Activated naive CD8-positive, alpha-beta T cell (primary cell): ENCODE measurements around the gene LSAMP.

Experiments used
- H3K27ac Mint-ChIP-seq: one replicate; pipeline ENCODE4 v1.8.0; 2021; ENCODE audit warnings: mixed read lengths
- H3K27me3 Mint-ChIP-seq: one replicate; pipeline ENCODE4 v1.8.0; 2021; ENCODE audit warnings: mixed read lengths
- H3K36me3 Mint-ChIP-seq: one replicate; pipeline ENCODE4 v1.8.0; 2021; ENCODE audit warnings: mixed read lengths
- H3K4me1 Mint-ChIP-seq: one replicate; pipeline ENCODE4 v1.8.0; 2021; ENCODE audit warnings: low read depth, mixed read lengths
- H3K4me3 Mint-ChIP-seq: one replicate; pipeline ENCODE4 v1.8.0; 2021; ENCODE audit warnings: mild to moderate bottlenecking, mixed read lengths
- H3K9me3 Mint-ChIP-seq: one replicate; pipeline ENCODE4 v1.8.0; 2021; ENCODE audit warnings: low read depth, mixed read lengths

The LSAMP gene

GRCh38 chr3:115843206-115843605 lies 602.1 kb downstream of the LSAMP start:
- no peaks in the 10 kb centered on the region for H3K4me1 Mint-ChIP-seq
- H3K9me3 Mint-ChIP-seq: no peaks in the 10 kb centered on the region
- H3K4me3 Mint-ChIP-seq: no peak overlapping the region
- H3K36me3 Mint-ChIP-seq: no peaks in the 10 kb centered on the region
- H3K27me3 Mint-ChIP-seq: peaks cover 4% of the 10 kb centered on the region
- no peak overlapping the region for H3K27ac Mint-ChIP-seq

GRCh38 chr3:115839246-115839645 lies 606.0 kb downstream of the LSAMP start:
- no peaks in the 10 kb centered on the region for H3K36me3 Mint-ChIP-seq
- H3K9me3 Mint-ChIP-seq: no peaks in the 10 kb centered on the region
- no peaks in the 10 kb centered on the region for H3K4me1 Mint-ChIP-seq
- peaks cover 1% of the 10 kb centered on the region for H3K27me3 Mint-ChIP-seq
- H3K4me3 Mint-ChIP-seq: no peak overlapping the region
- no peak overlapping the region for H3K27ac Mint-ChIP-seq

- H3K9me3 Mint-ChIP-seq: no peaks in the 10 kb centered on the region
- no peak overlapping the region for H3K4me3 Mint-ChIP-seq
- H3K27ac Mint-ChIP-seq: no peak overlapping the region
- H3K4me1 Mint-ChIP-seq: no peaks in the 10 kb centered on the region
- no peaks in the 10 kb centered on the region for H3K36me3 Mint-ChIP-seq
- peaks cover 1% of the 10 kb centered on the region for H3K27me3 Mint-ChIP-seq
Measured at GRCh38 chr3:115838786-115839185, 606.5 kb downstream of the LSAMP start.

GRCh38 chr3:115836944-115837343 lies 608.3 kb downstream of the LSAMP start:
- peaks cover 1% of the 10 kb centered on the region for H3K27me3 Mint-ChIP-seq
- no peaks in the 10 kb centered on the region for H3K36me3 Mint-ChIP-seq
- no peak overlapping the region for H3K4me3 Mint-ChIP-seq
- H3K9me3 Mint-ChIP-seq: no peaks in the 10 kb centered on the region
- H3K4me1 Mint-ChIP-seq: no peaks in the 10 kb centered on the region
- H3K27ac Mint-ChIP-seq: no peak overlapping the region

DNA sequence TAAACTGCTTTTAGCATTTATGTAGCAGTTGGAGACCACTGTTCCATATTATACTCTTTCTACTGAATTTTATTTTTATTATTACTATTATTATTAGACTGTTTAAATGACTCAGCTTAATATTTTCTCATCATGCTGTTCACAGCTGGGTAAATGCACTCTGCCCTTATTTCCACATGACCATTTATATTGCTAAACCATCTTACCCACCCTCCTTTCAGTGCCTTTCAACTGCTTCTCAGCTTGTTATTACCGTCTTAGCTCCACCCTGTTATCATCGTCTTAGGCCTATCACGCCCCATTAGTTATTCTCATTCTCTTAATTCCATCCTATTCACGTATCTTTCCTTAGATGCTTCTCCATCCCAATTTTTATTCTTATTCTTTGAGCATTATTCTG lies 609.3 kb downstream of the LSAMP start:
- Mint-ChIP-seq H3K27ac (no peak overlapping the region), H3K36me3 (no peaks in the 10 kb centered on the region), H3K27me3 (peaks cover 1% of the 10 kb centered on the region), H3K9me3 (no peaks in the 10 kb centered on the region), H3K4me1 (no peaks in the 10 kb centered on the region), H3K4me3 (no peak overlapping the region)

DNA sequence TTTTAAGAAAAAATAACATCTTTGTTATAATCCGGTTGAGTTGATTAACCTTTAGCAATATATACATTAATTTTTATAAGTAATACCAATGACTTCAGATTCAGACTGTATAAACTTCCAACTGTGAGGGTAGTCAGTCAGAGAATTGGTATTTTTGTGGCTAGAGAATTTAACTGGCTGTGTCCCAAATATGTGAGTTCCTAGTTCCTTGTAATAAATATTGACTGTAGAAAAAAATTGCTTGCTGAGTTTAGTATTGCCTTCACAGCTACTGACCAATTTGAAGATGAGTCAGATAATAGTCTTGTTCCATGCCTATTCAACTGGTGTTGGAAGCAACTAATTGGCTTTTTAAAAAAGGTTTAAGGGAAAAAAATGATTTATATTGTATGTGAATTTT lies 611.2 kb downstream of the LSAMP start:
- H3K4me3 Mint-ChIP-seq: no peak overlapping the region
- H3K27ac Mint-ChIP-seq: no peak overlapping the region
- no peaks in the 10 kb centered on the region for H3K4me1 Mint-ChIP-seq
- H3K9me3 Mint-ChIP-seq: no peaks in the 10 kb centered on the region
- peaks cover 1% of the 10 kb centered on the region for H3K27me3 Mint-ChIP-seq
- no peaks in the 10 kb centered on the region for H3K36me3 Mint-ChIP-seq

DNA sequence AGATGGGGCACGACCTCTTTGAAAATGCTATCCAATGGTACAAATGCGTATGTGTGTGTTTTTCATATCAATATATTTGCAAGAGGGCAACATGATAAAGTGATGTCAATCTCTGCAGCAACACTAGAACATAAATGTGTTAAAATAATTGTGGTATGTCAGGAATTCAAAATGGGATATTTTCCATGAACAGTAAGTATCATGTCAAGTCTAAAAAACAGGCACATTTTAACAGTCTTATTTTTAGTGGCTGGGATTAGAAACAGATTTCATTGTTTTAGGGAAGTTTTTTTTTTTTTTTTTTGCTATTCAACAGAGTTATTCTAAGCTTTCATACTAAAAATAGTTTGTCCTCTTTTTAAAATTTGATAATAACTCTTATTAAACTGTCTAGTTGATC lies 612.2 kb downstream of the LSAMP start:
- Mint-ChIP-seq H3K4me3 (no peak overlapping the region), H3K27me3 (peaks cover 5% of the 10 kb centered on the region), H3K4me1 (no peaks in the 10 kb centered on the region), H3K36me3 (no peaks in the 10 kb centered on the region), H3K9me3 (no peaks in the 10 kb centered on the region), H3K27ac (no peak overlapping the region)

DNA sequence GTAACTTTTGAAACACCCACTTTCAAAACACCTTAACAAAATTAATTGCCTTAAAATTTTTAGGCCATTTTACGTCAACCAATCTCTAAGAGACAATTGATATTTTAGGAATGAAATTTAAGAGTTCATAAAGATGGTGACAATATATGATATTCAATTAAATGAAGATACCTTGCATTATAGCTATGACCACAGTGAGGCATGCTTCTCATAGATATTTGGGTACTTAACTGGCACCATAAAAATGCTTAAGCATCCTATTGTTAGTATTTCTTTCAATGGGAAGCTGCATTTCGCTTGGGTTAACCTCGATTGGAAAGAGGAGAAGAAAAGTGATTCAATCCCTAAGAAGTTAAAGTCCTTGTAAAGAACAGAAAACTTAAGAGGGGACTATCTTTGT lies 613.0 kb downstream of the LSAMP start:
- Mint-ChIP-seq H3K27me3 (peaks cover 5% of the 10 kb centered on the region), H3K4me3 (no peak overlapping the region), H3K4me1 (no peaks in the 10 kb centered on the region), H3K36me3 (no peaks in the 10 kb centered on the region), H3K27ac (no peak overlapping the region), H3K9me3 (no peaks in the 10 kb centered on the region)

GRCh38 chr3:115831864-115832263 lies 613.4 kb downstream of the LSAMP start:
- H3K4me3 Mint-ChIP-seq: no peak overlapping the region
- H3K27ac Mint-ChIP-seq: no peak overlapping the region
- no peaks in the 10 kb centered on the region for H3K4me1 Mint-ChIP-seq
- H3K36me3 Mint-ChIP-seq: no peaks in the 10 kb centered on the region
- H3K9me3 Mint-ChIP-seq: no peaks in the 10 kb centered on the region
- H3K27me3 Mint-ChIP-seq: peaks cover 5% of the 10 kb centered on the region

GRCh38 chr3:115830764-115831395 lies 614.4 kb downstream of the LSAMP start:
- H3K9me3 Mint-ChIP-seq: no peaks in the 10 kb centered on the region
- no peak overlapping the region for H3K4me3 Mint-ChIP-seq
- no peaks in the 10 kb centered on the region for H3K4me1 Mint-ChIP-seq
- H3K36me3 Mint-ChIP-seq: no peaks in the 10 kb centered on the region
- no peak overlapping the region for H3K27ac Mint-ChIP-seq
- H3K27me3 Mint-ChIP-seq: peaks cover 8% of the 10 kb centered on the region

GRCh38 chr3:115828401-115828800 lies 616.9 kb downstream of the LSAMP start:
- Mint-ChIP-seq H3K36me3 (no peaks in the 10 kb centered on the region), H3K4me1 (no peaks in the 10 kb centered on the region)

GRCh38 chr3:115827495-115827894 lies 617.8 kb downstream of the LSAMP start:
- H3K4me1 Mint-ChIP-seq: no peaks in the 10 kb centered on the region
- H3K4me3 Mint-ChIP-seq: no peak overlapping the region
- no peak overlapping the region for H3K27ac Mint-ChIP-seq
- H3K36me3 Mint-ChIP-seq: no peaks in the 10 kb centered on the region
- H3K27me3 Mint-ChIP-seq: peaks cover 8% of the 10 kb centered on the region
- no peaks in the 10 kb centered on the region for H3K9me3 Mint-ChIP-seq

More at GRCh38 chr3:115828401-115828800, 616.9 kb downstream of the LSAMP start:
- peaks cover 8% of the 10 kb centered on the region for H3K27me3 Mint-ChIP-seq
- H3K9me3 Mint-ChIP-seq: no peaks in the 10 kb centered on the region
- no peak overlapping the region for H3K27ac Mint-ChIP-seq
- H3K4me3 Mint-ChIP-seq: no peak overlapping the region

DNA sequence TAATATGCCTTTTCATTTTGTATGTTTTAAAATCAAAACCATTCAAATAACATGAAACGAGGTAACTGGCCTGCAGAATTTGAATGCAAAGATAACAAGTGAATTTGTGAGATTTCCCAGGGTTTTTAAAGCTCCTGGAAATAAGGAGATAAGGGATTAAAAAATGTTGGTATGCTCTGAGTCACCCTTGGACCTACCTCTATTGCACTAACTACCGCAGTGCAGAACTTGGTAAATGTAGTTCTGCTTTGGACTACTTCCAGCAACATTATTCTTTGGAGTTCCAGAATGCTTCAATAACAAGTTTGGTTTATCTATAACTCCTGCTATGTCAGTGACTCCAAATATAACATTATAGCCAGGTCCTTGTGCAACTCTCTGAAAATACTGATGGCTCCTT lies 620.2 kb downstream of the LSAMP start:
- Mint-ChIP-seq H3K27ac (no peak overlapping the region), H3K4me1 (no peaks in the 10 kb centered on the region), H3K27me3 (peaks cover 8% of the 10 kb centered on the region), H3K36me3 (no peaks in the 10 kb centered on the region), H3K4me3 (no peak overlapping the region), H3K9me3 (no peaks in the 10 kb centered on the region)

DNA sequence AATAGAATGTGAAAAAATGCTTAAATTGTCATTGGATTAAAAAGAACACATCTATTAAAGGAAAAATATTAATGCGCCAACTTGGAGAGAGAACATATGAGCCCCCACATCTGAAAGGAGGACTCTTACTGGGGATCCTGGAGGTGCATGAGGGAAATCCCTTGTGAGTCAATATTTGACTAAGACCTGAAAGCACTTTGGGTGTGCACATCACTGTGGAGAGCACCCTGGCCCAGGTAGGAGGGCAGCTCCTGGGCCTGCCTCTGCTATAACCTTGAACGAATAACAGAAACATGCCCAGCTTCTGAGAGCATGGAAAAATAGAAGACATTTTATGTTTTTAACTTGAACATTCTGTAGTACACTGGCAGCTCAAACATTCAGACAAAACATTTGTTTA lies 622.2 kb downstream of the LSAMP start:
- no peaks in the 10 kb centered on the region for H3K9me3 Mint-ChIP-seq
- H3K27ac Mint-ChIP-seq: no peak overlapping the region
- H3K36me3 Mint-ChIP-seq: no peaks in the 10 kb centered on the region
- H3K4me1 Mint-ChIP-seq: no peaks in the 10 kb centered on the region
- peaks cover 4% of the 10 kb centered on the region for H3K27me3 Mint-ChIP-seq
- H3K4me3 Mint-ChIP-seq: no peak overlapping the region

- H3K9me3 Mint-ChIP-seq: no peaks in the 10 kb centered on the region
- no peaks in the 10 kb centered on the region for H3K36me3 Mint-ChIP-seq
- no peaks in the 10 kb centered on the region for H3K4me1 Mint-ChIP-seq
Measured at GRCh38 chr3:115822579-115822978, 622.7 kb downstream of the LSAMP start.

GRCh38 chr3:115819785-115820384 lies 625.4 kb downstream of the LSAMP start:
- Mint-ChIP-seq H3K27ac (no peak overlapping the region), H3K4me3 (no peak overlapping the region), H3K4me1 (no peaks in the 10 kb centered on the region), H3K36me3 (no peaks in the 10 kb centered on the region), H3K27me3 (no peaks in the 10 kb centered on the region), H3K9me3 (no peaks in the 10 kb centered on the region)

More at GRCh38 chr3:115822579-115822978, 622.7 kb downstream of the LSAMP start:
- Mint-ChIP-seq H3K27ac (no peak overlapping the region), H3K4me3 (no peak overlapping the region), H3K27me3 (peaks cover 4% of the 10 kb centered on the region)
